Pancreas (tissue), 10 donors: Measurements from ENCODE around the gene GAS6. TPM values are rescaled to one million over a fixed set of nuclear protein-coding genes. Genes with fewer than 3 reads are reported as not detected.

Experiments
- ATAC-seq, 4 donors: fragments of 200-7000 bp; cut with Tn5 transposase; one replicate each; pipeline versions ENCODE4 v1.8.0 to v1.9.1; 2020; ENCODE audit warnings: mild to moderate bottlenecking in 4 of 4, moderate library complexity in 4 of 4
- DNase-seq, 6 donors: peaks; one replicate each; pipeline ENCODE4 v3.0.0-alpha.2; 2020
- FAIRE-seq: peaks from 2 replicates; lab custom pipeline; 2012; peaks lifted over from hg19 to GRCh38; lab: Jason Lieb, UNC
- H3K27ac ChIP-seq, 4 donors: fragments of 200-600 bp; sonication (generic); 1 replicate in 3 of 4; 2 replicates in 1 of 4; pipeline versions ENCODE4 v1.5.0 to v1.8.0; 2020
- H3K27me3 ChIP-seq, 4 donors: fragments of 200-600 bp; one replicate each; pipeline ENCODE4 v1.8.0; 2021
- H3K36me3 ChIP-seq, 3 donors: fragments of 200-600 bp; sonication (generic) in 1 of 3; one replicate each; pipeline versions ENCODE4 v1.5.0 to v1.8.0; 2020 to 2021
- H3K4me1 ChIP-seq, 3 donors: fragments of 200-600 bp; one replicate each; pipeline ENCODE4 v1.8.0; 2021
- H3K4me3 ChIP-seq, 4 donors: fragments of 200-600 bp; sonication (generic) in 2 of 4; one replicate each; pipeline versions ENCODE4 v1.5.0 to v1.8.0; 2020 to 2021
- H3K9me3 ChIP-seq, 4 donors: fragments of 200-600 bp; one replicate each; pipeline ENCODE4 v1.8.0; 2021
- CTCF ChIP-seq, 4 donors: fragments of 200-600 bp; sonication (generic) in 3 of 4; IDR thresholded peaks; one replicate each; pipeline versions ENCODE4 v1.5.0 to v1.8.0; 2021; ENCODE audit warnings: antibody characterized with exemption in 4 of 4
- WGBS, 2 donors: extraction: QIAGEN DNeasy Blood & Tissue Kit; methylation state at CpG; one replicate each; pipeline ENCODE4 v1.1.7; 2013; 5-methylcytosine and 5-hydroxymethylcytosine counted together
- intact Hi-C, 3 donors: fragments of 100-400 bp; cut with DNase I; formaldehyde crosslinking; loops; one replicate each; pipeline versions ENCODE4 v1.11.1 to v1.14.2; 2022
- polyA plus RNA-seq, 2 donors: library from polyadenylated mRNA; stranded (reverse); fragments of 200-250 nt; gene quantifications; one replicate each; pipeline ENCODE4 v1.2.3, GENCODE V29; 2013
- total RNA-seq, 6 donors: library from RNA; stranded (reverse); fragmentation: NEBNext Ultra II Directional in 4 of 6; extraction: Animal tissue kit (Norgen Biotek cat#: 25700) in 4 of 6; gene quantifications; one replicate each; pipeline versions ENCODE4 v1.2.1 to v1.2.4, GENCODE V29; 2021 to 2023
- donor health status: healthy with polysubstance abuse.
- donor health status: DM: no; HTN: no; CAD: no; lungs with moderate emphysema.
- donor health status: DM: no; HTN: no; CAD: no.
- donor health status: control.
- donor health status: control.
- donor health status: Bipolar disorder and iron deficiency.
- donor health status: DM: yes; HTN: yes; CAD: no.
- donor health status: DM: no; HTN: no; CAD: no.
- donor health status: DM: no; HTN: no; CAD: no.
- donor health status: DM: yes; HTN: yes; CAD: no.

The GAS6 gene
- total and polyA plus RNA-seq, 8 donors = 24.3 to 124 (median 42.2) TPM

GRCh38 chr13:113905942-113906341, 42.1 kb upstream of the GAS6 start:
- ATAC-seq = no peak
- H3K4me3 ChIP-seq = no peak overlapping the region
- no peaks in the 10 kb centered on the region for H3K27me3 ChIP-seq
- no peak for FAIRE-seq
- no peaks in the 10 kb centered on the region for H3K36me3 ChIP-seq
- DNase-seq = peak in 2 of 6 donors; percentile 8 to 19
- H3K9me3 ChIP-seq = no peaks in the 10 kb centered on the region
- intact Hi-C loops = no loop called here
- TF ChIP-seq CTCF (IDR thresholded peaks at IDR 0.05) = no peak
- WGBS, 2 donors = 69 to 82% methylated on average over 8 of the region's 8 CpGs
- H3K27ac ChIP-seq = no peak overlapping the region
- H3K4me1 ChIP-seq = no peaks in the 10 kb centered on the region

- intact Hi-C loops = no loop called here
- FAIRE-seq = no peak
Measured at GRCh38 chr13:113905018-113905417, 41.1 kb upstream of the GAS6 start.

GRCh38 chr13:113904411-113904810, 40.5 kb upstream of the GAS6 start:
- FAIRE-seq (no peak), DNase-seq (peak in 2 of 6 donors; percentile 25 to 54), ATAC-seq (peak; percentile 55 to 90 (median 76))
- H3K27ac ChIP-seq = no peak overlapping the region
- no peaks in the 10 kb centered on the region for H3K4me1 ChIP-seq
- no peaks in the 10 kb centered on the region for H3K36me3 ChIP-seq
- intact Hi-C loops = no loop called here
- WGBS, 2 donors = 23 to 26% methylated on average over 8 of the region's 8 CpGs
- peak in 2 of 4 donors; percentile 24 to 29 for TF ChIP-seq CTCF (IDR thresholded peaks at IDR 0.05)
- H3K27me3 ChIP-seq = no peaks in the 10 kb centered on the region
- H3K4me3 ChIP-seq = no peak overlapping the region
- no peaks in the 10 kb centered on the region for H3K9me3 ChIP-seq

More at GRCh38 chr13:113905018-113905417, 41.1 kb upstream of the GAS6 start:
- Histone ChIP-seq H3K27ac (no peak overlapping the region), H3K4me3 (no peak overlapping the region), H3K4me1 (no peaks in the 10 kb centered on the region), H3K36me3 (no peaks in the 10 kb centered on the region), H3K27me3 (no peaks in the 10 kb centered on the region), H3K9me3 (no peaks in the 10 kb centered on the region)
- 63 to 73% methylated on average over 9 of the region's 9 CpGs for WGBS, 2 donors
- DNase-seq (peak in 2 of 6 donors; percentile 7 to 24), ATAC-seq (no peak)
- TF ChIP-seq CTCF (IDR thresholded peaks at IDR 0.05) = no peak

- no peak for TF ChIP-seq CTCF (IDR thresholded peaks at IDR 0.05)
- no peak overlapping the region for H3K4me3 ChIP-seq
- WGBS, 2 donors = 75 to 76% methylated on average over 9 of the region's 9 CpGs
Measured at GRCh38 chr13:113903912-113904311, 40.0 kb upstream of the GAS6 start.

GRCh38 chr13:113902986-113903775, 39.3 kb upstream of the GAS6 start:
- intact Hi-C loops = no loop called here
- DNase-seq (peak in 2 of 6 donors; percentile 9 to 36), ATAC-seq (no peak), FAIRE-seq (no peak)
- H3K36me3 ChIP-seq = no peaks in the 10 kb centered on the region
- no peak for TF ChIP-seq CTCF (IDR thresholded peaks at IDR 0.05)
- H3K4me3 ChIP-seq = no peak overlapping the region
- 84 to 88% methylated on average over 20 of the region's 20 CpGs for WGBS, 2 donors
- H3K4me1 ChIP-seq = no peaks in the 10 kb centered on the region
- H3K27me3 ChIP-seq = no peaks in the 10 kb centered on the region
- H3K27ac ChIP-seq = no peak overlapping the region
- no peaks in the 10 kb centered on the region for H3K9me3 ChIP-seq

More at GRCh38 chr13:113903912-113904311, 40.0 kb upstream of the GAS6 start:
- no peaks in the 10 kb centered on the region for H3K9me3 ChIP-seq
- no peak for ATAC-seq
- H3K4me1 ChIP-seq = no peaks in the 10 kb centered on the region
- peak in 2 of 6 donors; percentile 7 to 20 for DNase-seq
- no peaks in the 10 kb centered on the region for H3K27me3 ChIP-seq
- H3K36me3 ChIP-seq = no peaks in the 10 kb centered on the region
- intact Hi-C loops = no loop called here
- H3K27ac ChIP-seq = no peak overlapping the region
- FAIRE-seq = no peak
